Measurements from ENCODE around the gene EIF2D. TPM values are rescaled to one million over a fixed set of nuclear protein-coding genes. Genes with fewer than 3 reads are reported as not detected.
A peak's percentile ranks its signal among the peaks of the same experiment; 100 is the strongest.

EIF2D gene
- polyA plus RNA-seq, 2 of the 4 experiments (the other 2 are of a cell fraction): 31.8 to 63.2 TPM

GRCh38 chr1:206551986-206552326 lies 60.3 kb downstream of the EIF2D start:
- H3K27ac ChIP-seq: no peak overlapping the region
- POLR2A ChIA-PET: no interaction called here
- ATAC-seq: no peak
- no peak for DNase-seq (ENCODE audit: low read depth in 1 of 2, low spot score in 1 of 2)
- H3K4me1 ChIP-seq: peaks cover 5% of the 10 kb centered on the region; the same call in 1 of the 3 replicates
- H3K4me3 ChIP-seq: no peak overlapping the region
- no peaks in the 10 kb centered on the region for H3K9me3 ChIP-seq
- FAIRE-seq: no peak
- no peak overlapping the region for H3K4me2 ChIP-seq
- CTCF ChIA-PET: interaction anchor here (0.6 to 1.4 kb wide), 5 partner anchors 14 to 82 kb away, joined by 3 to 5 read pairs (median 3); no protein-coding TSS in a partner anchor
- WGBS (ENCODE audit: missing lambda C conversion rate): 43% methylated on average over 3 of the region's 3 CpGs
- no peak for TF ChIP-seq HOXB13 (CRISPR knock-in tag; IDR thresholded peaks at IDR 0.05; ENCODE audit: low read depth)
- TF ChIP-seq PBX3 (IDR thresholded peaks at IDR 0.05): no peak
- TF ChIP-seq BCL3 (IDR thresholded peaks at IDR 0.05): no peak
- TF ChIP-seq JUNB (IDR thresholded peaks at IDR 0.05): no peak
- no peak for TF ChIP-seq EHF (CRISPR knock-in tag; IDR thresholded peaks at IDR 0.05)
- TF ChIP-seq SMC3 (IDR thresholded peaks at IDR 0.05): no peak

GRCh38 chr1:206551296-206551985 lies 60.8 kb downstream of the EIF2D start:
- TF ChIP-seq HOXB5 (CRISPR knock-in tag; IDR thresholded peaks at IDR 0.05): no peak
- no peak for TF ChIP-seq TP53 (CRISPR knock-in tag; IDR thresholded peaks at IDR 0.05)
- TF ChIP-seq TFCP2L1 (CRISPR knock-in tag; IDR thresholded peaks at IDR 0.05): no peak
- no peak for TF ChIP-seq ESRRA (IDR thresholded peaks at IDR 0.05; ENCODE audit: borderline replicate concordance, low read length)
- no peak for TF ChIP-seq HDAC2 (IDR thresholded peaks at IDR 0.05)
- TF ChIP-seq CBX8 (IDR thresholded peaks at IDR 0.05): no peak
- POLR2A ChIA-PET: no interaction called here
- Histone ChIP-seq H3K4me2 (no peak overlapping the region), H3K4me1 (peaks cover 1% of the 10 kb centered on the region; the same call in 1 of the 3 replicates), H3K9me3 (no peaks in the 10 kb centered on the region), H3K4me3 (no peak overlapping the region), H3K27ac (no peak overlapping the region)
- ATAC-seq: no peak
- no peak for DNase-seq (ENCODE audit: low read depth in 1 of 2, low spot score in 1 of 2)
- FAIRE-seq: no peak
- CTCF ChIA-PET: interaction anchor here (0.6 to 1.4 kb wide), 8 partner anchors 15 to 440 kb away, joined by 3 to 5 read pairs (median 3); no protein-coding TSS in a partner anchor
- 64% methylated on average over 9 of the region's 9 CpGs for WGBS (ENCODE audit: missing lambda C conversion rate)

- DNase-seq (ENCODE audit: low read depth in 1 of 2, low spot score in 1 of 2) (peak in 1 of 2 experiments; percentile 27), FAIRE-seq (no peak), ATAC-seq (peak; percentile 52 to 71; a peak in 4 of 6 replicates)
- WGBS (ENCODE audit: missing lambda C conversion rate): 27% methylated on average over 2 of the region's 2 CpGs
- Histone ChIP-seq H3K4me3 (no peak overlapping the region), H3K4me2 (no peak overlapping the region), H3K9me3 (no peaks in the 10 kb centered on the region), H3K4me1 (no peaks in the 10 kb centered on the region), H3K27ac (no peak overlapping the region)
- ChIA-PET POLR2A (no interaction called here), CTCF (interaction anchor here (0.8 to 1.4 kb wide), 6 partner anchors 18 to 441 kb away, joined by 3 to 4 read pairs (median 4); no protein-coding TSS in a partner anchor)
- TF ChIP-seq HES2 (IDR thresholded peaks at IDR 0.05) (no peak), ZFP36 (IDR thresholded peaks at IDR 0.05; ENCODE audit: borderline replicate concordance, partially characterized antibody) (no peak), RFX5 (IDR thresholded peaks at IDR 0.05) (no peak), ZC3H11A (IDR thresholded peaks at IDR 0.05) (no peak), CTCF (IDR thresholded peaks at IDR 0.05) (no peak), EHF (CRISPR knock-in tag; IDR thresholded peaks at IDR 0.05) (no peak), POLR2A (IDR thresholded peaks at IDR 0.05; ENCODE audit: low read length) (no peak), HEYL (CRISPR knock-in tag; IDR thresholded peaks at IDR 0.05) (no peak), USF2 (IDR thresholded peaks at IDR 0.05) (no peak), CBX8 (IDR thresholded peaks at IDR 0.05) (no peak), MAFK (IDR thresholded peaks at IDR 0.05; ENCODE audit: partially characterized antibody) (no peak), JUN (IDR thresholded peaks at IDR 0.05) (no peak), HOXB13 (CRISPR knock-in tag; IDR thresholded peaks at IDR 0.05; ENCODE audit: low read depth) (no peak), JUNB (IDR thresholded peaks at IDR 0.05) (no peak), HMGXB4 (CRISPR knock-in tag; IDR thresholded peaks at IDR 0.05; ENCODE audit: borderline replicate concordance) (no peak), FOSB (CRISPR knock-in tag; IDR thresholded peaks at IDR 0.05) (no peak), CEBPB (IDR thresholded peaks at IDR 0.05) (no peak)
Observed at GRCh38 chr1:206550446-206550845, 61.8 kb downstream of the EIF2D start.
